ENCODE results near the gene ZHX3. TPM values are rescaled to one million over a fixed set of nuclear protein-coding genes. Genes with fewer than 3 reads are reported as not detected.
A peak's percentile ranks its signal among the peaks of the same experiment; 100 is the strongest.

The ZHX3 gene
- total and polyA plus RNA-seq, 10 of the 15 experiments (the other 5 are each of a cell fraction or from before 2014, with no cell fraction given) = 1.3 to 14.0 (median 5.0) TPM

GRCh38 chr20:41133709-41134361, 183.7 kb downstream of the ZHX3 start (continued):
- TF ChIP-seq ZNF592 (IDR thresholded peaks at IDR 0.05) = peak; percentile 94
- peak; percentile 38 for TF ChIP-seq HDGF (IDR thresholded peaks at IDR 0.05)
- TF ChIP-seq, protein P1, sequence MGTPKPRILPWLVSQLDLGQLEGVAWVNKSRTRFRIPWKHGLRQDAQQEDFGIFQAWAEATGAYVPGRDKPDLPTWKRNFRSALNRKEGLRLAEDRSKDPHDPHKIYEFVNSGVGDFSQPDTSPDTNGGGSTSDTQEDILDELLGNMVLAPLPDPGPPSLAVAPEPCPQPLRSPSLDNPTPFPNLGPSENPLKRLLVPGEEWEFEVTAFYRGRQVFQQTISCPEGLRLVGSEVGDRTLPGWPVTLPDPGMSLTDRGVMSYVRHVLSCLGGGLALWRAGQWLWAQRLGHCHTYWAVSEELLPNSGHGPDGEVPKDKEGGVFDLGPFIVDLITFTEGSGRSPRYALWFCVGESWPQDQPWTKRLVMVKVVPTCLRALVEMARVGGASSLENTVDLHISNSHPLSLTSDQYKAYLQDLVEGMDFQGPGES (IDR thresholded peaks at IDR 0.05) = no peak
- no peak for TF ChIP-seq ZNF622 (IDR thresholded peaks at IDR 0.05)
- TF ChIP-seq MTA2 (IDR thresholded peaks at IDR 0.05; ENCODE audit: low read depth) = peak; percentile 94
- TF ChIP-seq LARP7 (IDR thresholded peaks at IDR 0.05) = 0 out of 2 replicates have a peak, but pooled peaks have one; percentile 75
- peak; percentile 53; the same call in 1 of the 2 replicates for TF ChIP-seq RAD51 (IDR thresholded peaks at IDR 0.05)
- TF ChIP-seq SUPT20H (IDR thresholded peaks at IDR 0.05; ENCODE audit: borderline replicate concordance, control insufficient read depth, low read depth, low read length) = no peak
- TF ChIP-seq NFXL1 (IDR thresholded peaks at IDR 0.05; ENCODE audit: borderline replicate concordance) = no peak
- TF ChIP-seq SP1 (IDR thresholded peaks at IDR 0.05; ENCODE audit: low read depth, low read length) = peak; percentile 90
- TF ChIP-seq, protein P2, sequence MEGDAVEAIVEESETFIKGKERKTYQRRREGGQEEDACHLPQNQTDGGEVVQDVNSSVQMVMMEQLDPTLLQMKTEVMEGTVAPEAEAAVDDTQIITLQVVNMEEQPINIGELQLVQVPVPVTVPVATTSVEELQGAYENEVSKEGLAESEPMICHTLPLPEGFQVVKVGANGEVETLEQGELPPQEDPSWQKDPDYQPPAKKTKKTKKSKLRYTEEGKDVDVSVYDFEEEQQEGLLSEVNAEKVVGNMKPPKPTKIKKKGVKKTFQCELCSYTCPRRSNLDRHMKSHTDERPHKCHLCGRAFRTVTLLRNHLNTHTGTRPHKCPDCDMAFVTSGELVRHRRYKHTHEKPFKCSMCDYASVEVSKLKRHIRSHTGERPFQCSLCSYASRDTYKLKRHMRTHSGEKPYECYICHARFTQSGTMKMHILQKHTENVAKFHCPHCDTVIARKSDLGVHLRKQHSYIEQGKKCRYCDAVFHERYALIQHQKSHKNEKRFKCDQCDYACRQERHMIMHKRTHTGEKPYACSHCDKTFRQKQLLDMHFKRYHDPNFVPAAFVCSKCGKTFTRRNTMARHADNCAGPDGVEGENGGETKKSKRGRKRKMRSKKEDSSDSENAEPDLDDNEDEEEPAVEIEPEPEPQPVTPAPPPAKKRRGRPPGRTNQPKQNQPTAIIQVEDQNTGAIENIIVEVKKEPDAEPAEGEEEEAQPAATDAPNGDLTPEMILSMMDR (IDR thresholded peaks at IDR 0.05 in 2 of 3, conservative IDR thresholded peaks at IDR 0.05 in 1 of 3; ENCODE audit: control insufficient read depth in 2 of 3, extremely low read depth in 1 of 3, insufficient read depth in 1 of 3, low read depth in 3 of 3, low read length in 3 of 3) = no peak
- no peak for TF ChIP-seq STAT1 (conservative IDR thresholded peaks at IDR 0.05)
- TF ChIP-seq YY1 (IDR thresholded peaks at IDR 0.05; ENCODE audit: low read depth, low read length) = no peak
- TF ChIP-seq, protein P3, sequence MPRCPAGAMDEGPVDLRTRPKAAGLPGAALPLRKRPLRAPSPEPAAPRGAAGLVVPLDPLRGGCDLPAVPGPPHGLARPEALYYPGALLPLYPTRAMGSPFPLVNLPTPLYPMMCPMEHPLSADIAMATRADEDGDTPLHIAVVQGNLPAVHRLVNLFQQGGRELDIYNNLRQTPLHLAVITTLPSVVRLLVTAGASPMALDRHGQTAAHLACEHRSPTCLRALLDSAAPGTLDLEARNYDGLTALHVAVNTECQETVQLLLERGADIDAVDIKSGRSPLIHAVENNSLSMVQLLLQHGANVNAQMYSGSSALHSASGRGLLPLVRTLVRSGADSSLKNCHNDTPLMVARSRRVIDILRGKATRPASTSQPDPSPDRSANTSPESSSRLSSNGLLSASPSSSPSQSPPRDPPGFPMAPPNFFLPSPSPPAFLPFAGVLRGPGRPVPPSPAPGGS (IDR thresholded peaks at IDR 0.05; ENCODE audit: borderline replicate concordance, insufficient read depth, low read depth, low read length, poor library complexity, severe bottlenecking) = peak; percentile 86
- TF ChIP-seq SMARCA5 (IDR thresholded peaks at IDR 0.05) = peak; percentile 82
- TF ChIP-seq BCL11A (IDR thresholded peaks at IDR 0.05; ENCODE audit: low read depth, low read length) = peak; percentile 92
- 0 out of 2 replicates have a peak, but pooled peaks have one; percentile 31 for TF ChIP-seq SREBF1 (IDR thresholded peaks at IDR 0.05; ENCODE audit: low read length)
- TF ChIP-seq ZZZ3 (IDR thresholded peaks at IDR 0.05; ENCODE audit: control insufficient read depth, insufficient read length, low read depth) = no peak
- peak; percentile 97 for TF ChIP-seq CREM (IDR thresholded peaks at IDR 0.05; ENCODE audit: low read depth)
- TF ChIP-seq KDM1A (IDR thresholded peaks at IDR 0.05; ENCODE audit: borderline replicate concordance) = no peak
- TF ChIP-seq MYB (IDR thresholded peaks at IDR 0.05; ENCODE audit: borderline replicate concordance, low read depth, low read length) = 0 out of 2 replicates have a peak, but pooled peaks have one; percentile 38
- TF ChIP-seq CBFB (IDR thresholded peaks at IDR 0.05; ENCODE audit: low read depth) = peak; percentile 65
- peak; percentile 96 for TF ChIP-seq CHD2 (IDR thresholded peaks at IDR 0.05; ENCODE audit: borderline replicate concordance, low read depth, low read length)
- TF ChIP-seq MEF2B (IDR thresholded peaks at IDR 0.05; ENCODE audit: partially characterized antibody, poor library complexity, severe bottlenecking) = peak; percentile 99
